ENCODE data around the gene RHBDD1.

Gene RHBDD1

GRCh38 chr2:226865710-226866109 is 29.9 kb downstream of the RHBDD1 start:
- no peak overlapping the region for H3K9ac ChIP-seq (ENCODE audit: low read length)
- peaks cover 45% of the 10 kb centered on the region for H3K36me3 ChIP-seq (ENCODE audit: insufficient read depth, low read length)
- no peaks in the 10 kb centered on the region for H3K79me2 ChIP-seq (ENCODE audit: insufficient read depth, low read length)
- no peak overlapping the region for H3K27ac ChIP-seq (ENCODE audit: low read depth, low read length, poor library complexity, severe bottlenecking)
- TF ChIP-seq EZH2 (IDR thresholded peaks at IDR 0.05; ENCODE audit: borderline replicate concordance, low read length) (no peak), CTCF (IDR thresholded peaks at IDR 0.05; ENCODE audit: low read length) (no peak)
- peaks cover 16% of the 10 kb centered on the region for H3K4me1 ChIP-seq (ENCODE audit: insufficient read depth, low read length, severe bottlenecking)
- H4K20me1 ChIP-seq (ENCODE audit: insufficient read depth, low read length), result no peaks in the 10 kb centered on the region
- H3K9me3 ChIP-seq (ENCODE audit: low read length), result no peaks in the 10 kb centered on the region
- no peaks in the 10 kb centered on the region for H3F3A ChIP-seq (ENCODE audit: insufficient read depth, low read length)
- no peak overlapping the region for H2AFZ ChIP-seq (ENCODE audit: low read length)
- H3K4me2 ChIP-seq (ENCODE audit: low read length), result no peak overlapping the region
- H3K9me2 ChIP-seq (ENCODE audit: low read depth, low read length), result no peaks in the 10 kb centered on the region
- no peak overlapping the region for H3K4me3 ChIP-seq (ENCODE audit: low read depth, low read length, poor library complexity, severe bottlenecking)
- H3K27me3 ChIP-seq (ENCODE audit: insufficient read depth, low read length), result no peaks in the 10 kb centered on the region

GRCh38 chr2:226868331-226869162 is 32.7 kb downstream of the RHBDD1 start:
- peaks cover 50% of the 10 kb centered on the region for H3K36me3 ChIP-seq (ENCODE audit: insufficient read depth, low read length)
- H3K9me3 ChIP-seq (ENCODE audit: low read length), result no peaks in the 10 kb centered on the region
- peaks cover 16% of the 10 kb centered on the region for H3K4me1 ChIP-seq (ENCODE audit: insufficient read depth, low read length, severe bottlenecking)
- H3K27me3 ChIP-seq (ENCODE audit: insufficient read depth, low read length), result no peaks in the 10 kb centered on the region
- peak overlapping the region; percentile 10; the same call in 1 of the 2 replicates for H3K4me2 ChIP-seq (ENCODE audit: low read length)
- H3K27ac ChIP-seq (ENCODE audit: low read depth, low read length, poor library complexity, severe bottlenecking), result peak overlapping the region; percentile 61
- TF ChIP-seq EZH2 (IDR thresholded peaks at IDR 0.05; ENCODE audit: borderline replicate concordance, low read length), result no peak
- TF ChIP-seq CTCF (IDR thresholded peaks at IDR 0.05; ENCODE audit: low read length), result no peak
- no peaks in the 10 kb centered on the region for H3K79me2 ChIP-seq (ENCODE audit: insufficient read depth, low read length)
- no peaks in the 10 kb centered on the region for H3K9me2 ChIP-seq (ENCODE audit: low read depth, low read length)
- no peaks in the 10 kb centered on the region for H4K20me1 ChIP-seq (ENCODE audit: insufficient read depth, low read length)
- no peaks in the 10 kb centered on the region for H3F3A ChIP-seq (ENCODE audit: insufficient read depth, low read length)
- no peak overlapping the region; the same call in 1 of the 2 replicates for H3K9ac ChIP-seq (ENCODE audit: low read length)
- no peak overlapping the region for H2AFZ ChIP-seq (ENCODE audit: low read length)
- H3K4me3 ChIP-seq (ENCODE audit: low read depth, low read length, poor library complexity, severe bottlenecking), result no peak overlapping the region

- Histone ChIP-seq H3K79me2 (ENCODE audit: insufficient read depth, low read length) (no peaks in the 10 kb centered on the region), H3K9ac (ENCODE audit: low read length) (no peak overlapping the region), H4K20me1 (ENCODE audit: insufficient read depth, low read length) (no peaks in the 10 kb centered on the region), H3K9me2 (ENCODE audit: low read depth, low read length) (no peaks in the 10 kb centered on the region), H3K27me3 (ENCODE audit: insufficient read depth, low read length) (no peaks in the 10 kb centered on the region), H3K4me2 (ENCODE audit: low read length) (no peak overlapping the region), H2AFZ (ENCODE audit: low read length) (no peak overlapping the region), H3F3A (ENCODE audit: insufficient read depth, low read length) (no peaks in the 10 kb centered on the region), H3K4me1 (ENCODE audit: insufficient read depth, low read length, severe bottlenecking) (peaks cover 16% of the 10 kb centered on the region), H3K27ac (ENCODE audit: low read depth, low read length, poor library complexity, severe bottlenecking) (no peak overlapping the region), H3K9me3 (ENCODE audit: low read length) (no peaks in the 10 kb centered on the region), H3K36me3 (ENCODE audit: insufficient read depth, low read length) (peaks cover 55% of the 10 kb centered on the region), H3K4me3 (ENCODE audit: low read depth, low read length, poor library complexity, severe bottlenecking) (no peak overlapping the region)
- TF ChIP-seq EZH2 (IDR thresholded peaks at IDR 0.05; ENCODE audit: borderline replicate concordance, low read length), result no peak
- no peak for TF ChIP-seq CTCF (IDR thresholded peaks at IDR 0.05; ENCODE audit: low read length)
These were observed 33.5 kb downstream of the RHBDD1 start for GRCh38 chr2:226869371-226869770.
